Parathyroid adenoma (tissue), 2 donors: ENCODE data around the gene IPCEF1.

Experiments
- H2AFZ ChIP-seq: fragments of 300-600 bp; sonication (generic); one replicate; pipeline ENCODE4 v1.7.0; 2017; ENCODE audit warnings: antibody characterized with exemption, mild to moderate bottlenecking
- H3K27ac ChIP-seq: fragments of 300-600 bp; sonication (generic); one replicate; pipeline ENCODE4 v1.7.0; 2017
- H3K27me3 ChIP-seq: fragments of 300-600 bp; sonication (generic); one replicate; pipeline ENCODE4 v1.7.0; 2017; ENCODE audit warnings: low read length; ENCODE audit not compliant: control insufficient read depth, insufficient read depth
- H3K36me3 ChIP-seq: fragments of 300-600 bp; sonication (generic); one replicate; pipeline ENCODE4 v1.7.0; 2017; ENCODE audit warnings: low read length; ENCODE audit not compliant: control insufficient read depth, insufficient read depth
- H3K4me1 ChIP-seq: fragments of 300-600 bp; sonication (generic); one replicate; pipeline ENCODE4 v1.7.0; 2017; ENCODE audit warnings: control low read depth
- H3K4me2 ChIP-seq: fragments of 300-600 bp; sonication (generic); one replicate; pipeline ENCODE4 v1.7.0; 2017; ENCODE audit warnings: low read length
- H3K4me3 ChIP-seq: fragments of 300-600 bp; sonication (generic); one replicate; pipeline ENCODE4 v1.7.0; 2017; ENCODE audit warnings: low read depth, low read length
- H3K79me2 ChIP-seq: fragments of 300-600 bp; sonication (generic); one replicate; pipeline ENCODE4 v1.7.0; 2017; ENCODE audit warnings: control low read depth
- H3K9ac ChIP-seq: fragments of 300-600 bp; sonication (generic); one replicate; pipeline ENCODE4 v1.7.0; 2017; ENCODE audit warnings: mild to moderate bottlenecking
- H3K9me3 ChIP-seq: fragments of 300-600 bp; sonication (generic); one replicate; pipeline ENCODE4 v1.7.0; 2017; ENCODE audit warnings: low read length; ENCODE audit not compliant: control insufficient read depth
- TF ChIP-seq, protein P1 (sequence below): fragments of 300-600 bp; sonication (generic); IDR thresholded peaks from one replicate; pipeline ENCODE4 v1.7.0; 2017; ENCODE audit warnings: antibody characterized with exemption, mild to moderate bottlenecking
- donor health status: primary hyperparathyroidism.

IPCEF1 gene

DNA sequence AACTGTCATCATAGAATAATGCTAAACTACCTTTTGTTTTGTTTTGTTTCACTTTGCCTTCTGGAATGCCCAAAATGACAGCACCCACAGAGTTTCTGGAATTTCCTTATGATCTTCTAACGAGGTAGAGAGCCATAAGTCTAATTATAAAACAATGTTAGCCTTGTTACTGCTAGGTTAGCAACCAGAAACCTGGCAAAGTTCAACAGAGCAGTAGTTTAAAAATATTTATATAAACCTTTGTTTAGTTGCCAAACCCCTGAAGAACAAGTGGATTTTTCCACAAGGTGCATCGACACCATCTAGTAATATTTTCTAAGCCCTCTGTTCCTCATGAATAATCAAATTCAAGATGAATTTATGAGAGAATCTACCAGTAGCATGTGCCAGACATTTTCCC, 27.6 kb upstream of the IPCEF1 start:
- no peaks in the 10 kb centered on the region for H3K4me1 ChIP-seq
- H2AFZ ChIP-seq, result no peak overlapping the region
- no peaks in the 10 kb centered on the region for H3K36me3 ChIP-seq
- H3K4me2 ChIP-seq, result no peak overlapping the region
- no peak overlapping the region for H3K4me3 ChIP-seq
- H3K27me3 ChIP-seq, result no peaks in the 10 kb centered on the region
- no peak overlapping the region for H3K27ac ChIP-seq
- TF ChIP-seq, protein P1, sequence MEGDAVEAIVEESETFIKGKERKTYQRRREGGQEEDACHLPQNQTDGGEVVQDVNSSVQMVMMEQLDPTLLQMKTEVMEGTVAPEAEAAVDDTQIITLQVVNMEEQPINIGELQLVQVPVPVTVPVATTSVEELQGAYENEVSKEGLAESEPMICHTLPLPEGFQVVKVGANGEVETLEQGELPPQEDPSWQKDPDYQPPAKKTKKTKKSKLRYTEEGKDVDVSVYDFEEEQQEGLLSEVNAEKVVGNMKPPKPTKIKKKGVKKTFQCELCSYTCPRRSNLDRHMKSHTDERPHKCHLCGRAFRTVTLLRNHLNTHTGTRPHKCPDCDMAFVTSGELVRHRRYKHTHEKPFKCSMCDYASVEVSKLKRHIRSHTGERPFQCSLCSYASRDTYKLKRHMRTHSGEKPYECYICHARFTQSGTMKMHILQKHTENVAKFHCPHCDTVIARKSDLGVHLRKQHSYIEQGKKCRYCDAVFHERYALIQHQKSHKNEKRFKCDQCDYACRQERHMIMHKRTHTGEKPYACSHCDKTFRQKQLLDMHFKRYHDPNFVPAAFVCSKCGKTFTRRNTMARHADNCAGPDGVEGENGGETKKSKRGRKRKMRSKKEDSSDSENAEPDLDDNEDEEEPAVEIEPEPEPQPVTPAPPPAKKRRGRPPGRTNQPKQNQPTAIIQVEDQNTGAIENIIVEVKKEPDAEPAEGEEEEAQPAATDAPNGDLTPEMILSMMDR, result no peak
- no peaks in the 10 kb centered on the region for H3K9me3 ChIP-seq
- H3K9ac ChIP-seq, result no peak overlapping the region
- H3K79me2 ChIP-seq, result no peaks in the 10 kb centered on the region

DNA sequence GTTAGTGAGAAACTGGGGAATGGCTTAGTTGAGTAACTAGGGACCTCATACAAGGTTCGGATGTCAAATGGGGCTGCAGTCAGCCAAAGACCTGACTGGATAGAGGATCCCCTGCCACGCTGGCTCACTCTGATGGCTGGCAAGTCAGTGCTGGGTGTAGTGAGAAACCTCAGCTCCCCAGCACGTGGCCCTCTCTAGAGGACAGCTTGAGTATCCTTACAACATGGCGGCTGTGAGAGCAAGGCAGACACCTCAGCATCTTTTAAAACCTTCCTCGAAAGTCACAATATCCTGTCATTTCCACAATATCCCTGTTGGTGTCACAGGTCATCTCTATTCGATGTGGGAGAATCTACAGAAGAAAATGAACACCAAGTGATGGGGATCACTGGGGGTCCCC, 26.7 kb upstream of the IPCEF1 start:
- Histone ChIP-seq H3K79me2 (no peaks in the 10 kb centered on the region), H3K27ac (no peak overlapping the region), H3K4me1 (no peaks in the 10 kb centered on the region), H3K4me3 (no peak overlapping the region), H3K36me3 (no peaks in the 10 kb centered on the region), H2AFZ (no peak overlapping the region), H3K27me3 (no peaks in the 10 kb centered on the region), H3K9ac (no peak overlapping the region), H3K9me3 (no peaks in the 10 kb centered on the region), H3K4me2 (no peak overlapping the region)
- TF ChIP-seq, protein P1, result no peak

DNA sequence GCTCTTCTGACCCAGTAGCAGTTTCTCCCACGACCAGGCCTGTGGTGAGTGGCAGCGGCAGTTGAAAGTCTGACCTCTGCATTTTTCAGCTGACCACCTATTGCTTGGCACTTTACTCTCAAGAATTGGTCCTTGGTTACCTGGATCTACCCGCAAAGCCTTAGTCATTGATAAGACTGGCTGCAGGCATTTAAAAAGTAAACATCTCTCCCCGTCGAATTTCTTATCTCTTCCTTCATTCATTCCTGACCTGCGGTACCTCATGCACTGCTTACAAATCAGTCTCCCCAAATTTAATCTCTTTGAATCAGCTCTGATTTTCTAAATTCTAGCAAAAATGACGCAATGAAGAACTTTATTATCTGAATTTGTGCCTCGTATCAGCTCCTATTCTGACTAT, 26.1 kb upstream of the IPCEF1 start:
- H3K27ac ChIP-seq, result no peak overlapping the region
- no peaks in the 10 kb centered on the region for H3K36me3 ChIP-seq
- H3K9me3 ChIP-seq, result no peaks in the 10 kb centered on the region
- H3K4me1 ChIP-seq, result no peaks in the 10 kb centered on the region
- H3K4me2 ChIP-seq, result no peak overlapping the region
- H3K9ac ChIP-seq, result no peak overlapping the region
- no peak overlapping the region for H3K4me3 ChIP-seq
- no peaks in the 10 kb centered on the region for H3K27me3 ChIP-seq
- TF ChIP-seq, protein P1, result no peak
- H3K79me2 ChIP-seq, result no peaks in the 10 kb centered on the region
- no peak overlapping the region for H2AFZ ChIP-seq

DNA sequence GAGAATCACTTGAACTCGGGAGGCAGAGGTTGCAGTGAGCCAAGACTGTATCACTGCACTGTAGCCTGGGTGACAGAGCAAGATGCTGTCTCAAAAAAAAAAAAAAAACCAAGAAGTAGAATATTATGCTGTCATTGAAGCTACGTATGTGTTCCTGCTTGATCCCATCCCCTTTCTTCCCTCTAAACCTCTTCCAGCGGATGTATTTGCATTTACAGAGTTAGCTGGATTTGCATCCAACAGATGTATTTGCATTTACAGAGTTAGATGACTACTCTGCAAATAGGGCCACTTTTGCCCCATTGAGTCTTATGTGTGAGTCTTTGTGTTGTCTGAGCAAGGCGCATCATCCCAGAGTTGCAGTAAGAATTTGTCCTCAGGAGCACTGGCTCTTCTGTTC, 24.9 kb upstream of the IPCEF1 start:
- Histone ChIP-seq H3K9me3 (no peaks in the 10 kb centered on the region), H3K27ac (no peak overlapping the region), H2AFZ (no peak overlapping the region), H3K9ac (no peak overlapping the region), H3K4me3 (no peak overlapping the region), H3K27me3 (no peaks in the 10 kb centered on the region), H3K4me2 (no peak overlapping the region), H3K79me2 (no peaks in the 10 kb centered on the region), H3K36me3 (no peaks in the 10 kb centered on the region), H3K4me1 (no peaks in the 10 kb centered on the region)
- TF ChIP-seq, protein P1, result no peak

DNA sequence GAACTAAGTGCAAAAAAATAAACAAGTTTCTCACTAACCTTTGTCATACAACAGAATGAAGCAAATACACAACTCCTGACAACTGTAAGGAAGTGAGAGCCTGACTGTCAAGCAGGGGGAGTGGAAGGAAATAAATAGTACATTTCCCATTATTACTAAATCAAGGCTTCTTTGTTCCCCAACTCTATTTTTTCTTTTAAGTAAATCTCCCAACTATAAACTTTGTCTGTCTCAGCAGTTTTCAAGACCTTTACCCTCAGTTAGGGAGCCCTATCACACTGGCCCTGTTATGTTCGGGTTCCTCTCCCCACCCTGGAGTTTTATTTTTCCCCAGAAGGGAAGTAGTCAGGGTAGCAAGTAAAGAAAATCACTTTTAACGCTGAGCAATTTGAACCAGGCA, 24.1 kb upstream of the IPCEF1 start:
- Histone ChIP-seq H3K4me1 (no peaks in the 10 kb centered on the region), H3K36me3 (no peaks in the 10 kb centered on the region), H3K27ac (no peak overlapping the region), H3K4me3 (no peak overlapping the region), H3K9ac (no peak overlapping the region), H3K79me2 (no peaks in the 10 kb centered on the region), H3K4me2 (no peak overlapping the region), H3K9me3 (no peaks in the 10 kb centered on the region), H2AFZ (no peak overlapping the region), H3K27me3 (no peaks in the 10 kb centered on the region)
- TF ChIP-seq, protein P1, result no peak
